AG09309 (cell line): ENCODE results near the gene GPR35.

ENCODE experiments used
- DNase-seq: peaks from one replicate; pipeline ENCODE4 v3.0.0-alpha.2; 2010; ENCODE audit warnings: low read depth
- H3K4me3 ChIP-seq: 2 replicates; pipeline ENCODE4 v1.5.1; 2011; ENCODE audit warnings: mild to moderate bottlenecking, low read depth, low read length, moderate library complexity; ENCODE audit not compliant: control insufficient read depth
- TF ChIP-seq, protein P1 (sequence below): IDR thresholded peaks from 2 replicates; pipeline ENCODE4 v1.5.1; 2011; ENCODE audit warnings: mild to moderate bottlenecking, low read depth, low read length, inconsistent platforms; ENCODE audit not compliant: insufficient read depth, control insufficient read depth; ENCODE audit errors: missing control alignments

The GPR35 gene

DNA sequence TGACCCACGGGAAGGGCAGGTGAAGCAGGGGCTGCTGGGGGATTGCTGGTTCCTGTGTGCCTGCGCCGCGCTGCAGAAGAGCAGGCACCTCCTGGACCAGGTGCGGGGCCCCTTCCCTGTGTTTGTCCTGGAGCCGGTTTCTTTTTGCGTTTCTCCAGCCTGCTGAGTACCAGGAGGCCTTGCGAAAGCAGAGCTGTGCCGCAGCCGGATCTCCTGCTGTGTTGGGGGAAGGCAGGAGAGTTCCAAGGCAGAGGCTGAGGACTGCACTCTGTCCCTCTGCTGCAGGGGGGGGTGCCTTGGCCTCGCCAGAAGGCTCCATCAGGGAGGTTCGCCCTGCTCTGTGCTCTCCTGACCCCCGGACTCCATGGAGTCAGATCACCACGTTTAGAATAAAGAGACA, 35.9 kb upstream of the GPR35 start:
- no peak for DNase-seq
- TF ChIP-seq, protein P1, sequence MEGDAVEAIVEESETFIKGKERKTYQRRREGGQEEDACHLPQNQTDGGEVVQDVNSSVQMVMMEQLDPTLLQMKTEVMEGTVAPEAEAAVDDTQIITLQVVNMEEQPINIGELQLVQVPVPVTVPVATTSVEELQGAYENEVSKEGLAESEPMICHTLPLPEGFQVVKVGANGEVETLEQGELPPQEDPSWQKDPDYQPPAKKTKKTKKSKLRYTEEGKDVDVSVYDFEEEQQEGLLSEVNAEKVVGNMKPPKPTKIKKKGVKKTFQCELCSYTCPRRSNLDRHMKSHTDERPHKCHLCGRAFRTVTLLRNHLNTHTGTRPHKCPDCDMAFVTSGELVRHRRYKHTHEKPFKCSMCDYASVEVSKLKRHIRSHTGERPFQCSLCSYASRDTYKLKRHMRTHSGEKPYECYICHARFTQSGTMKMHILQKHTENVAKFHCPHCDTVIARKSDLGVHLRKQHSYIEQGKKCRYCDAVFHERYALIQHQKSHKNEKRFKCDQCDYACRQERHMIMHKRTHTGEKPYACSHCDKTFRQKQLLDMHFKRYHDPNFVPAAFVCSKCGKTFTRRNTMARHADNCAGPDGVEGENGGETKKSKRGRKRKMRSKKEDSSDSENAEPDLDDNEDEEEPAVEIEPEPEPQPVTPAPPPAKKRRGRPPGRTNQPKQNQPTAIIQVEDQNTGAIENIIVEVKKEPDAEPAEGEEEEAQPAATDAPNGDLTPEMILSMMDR, result no peak
- no peak overlapping the region for H3K4me3 ChIP-seq

DNA sequence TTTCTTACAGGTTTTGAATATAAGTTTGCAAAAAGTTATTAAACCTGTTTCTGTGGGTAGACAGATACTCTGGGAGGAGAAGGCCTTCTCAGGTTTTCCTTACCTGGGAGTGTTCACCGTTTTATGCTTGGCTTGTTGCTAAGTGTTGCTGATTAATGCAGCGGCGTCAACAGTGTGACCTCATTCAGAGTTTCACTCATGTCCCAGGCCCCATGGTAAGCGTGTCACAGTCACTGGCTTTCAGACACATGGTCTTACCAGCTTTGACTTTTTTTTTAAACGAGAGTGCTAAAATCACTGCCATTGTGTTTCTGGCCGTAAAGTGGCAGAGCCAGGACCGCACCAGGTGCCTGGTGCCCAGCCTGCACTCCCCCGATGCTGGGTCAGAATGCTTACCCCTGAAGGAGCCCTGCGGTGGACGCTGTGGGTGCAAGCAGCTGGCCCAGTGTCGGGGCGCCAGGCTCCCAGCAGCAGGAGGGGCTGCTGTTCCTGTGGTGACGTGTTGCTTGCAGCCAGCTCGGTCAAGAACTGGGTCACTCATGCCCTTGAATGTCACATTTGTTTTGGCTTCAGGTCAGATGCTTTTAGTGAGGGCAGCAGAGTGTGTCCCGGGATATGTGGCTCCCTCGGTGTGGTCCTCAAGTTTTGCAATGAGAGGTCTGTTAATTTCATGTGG, 35.3 kb upstream of the GPR35 start:
- no peak overlapping the region for H3K4me3 ChIP-seq
- TF ChIP-seq, protein P1, result no peak
- no peak for DNase-seq

- TF ChIP-seq, protein P1, result no peak
- no peak for DNase-seq
- no peak overlapping the region for H3K4me3 ChIP-seq
Measured at GRCh38 chr2:240590681-240591111, 34.6 kb upstream of the GPR35 start.

GRCh38 chr2:240591226-240591625, 34.1 kb upstream of the GPR35 start:
- TF ChIP-seq, protein P1, result no peak
- H3K4me3 ChIP-seq, result no peak overlapping the region
- no peak for DNase-seq

DNA sequence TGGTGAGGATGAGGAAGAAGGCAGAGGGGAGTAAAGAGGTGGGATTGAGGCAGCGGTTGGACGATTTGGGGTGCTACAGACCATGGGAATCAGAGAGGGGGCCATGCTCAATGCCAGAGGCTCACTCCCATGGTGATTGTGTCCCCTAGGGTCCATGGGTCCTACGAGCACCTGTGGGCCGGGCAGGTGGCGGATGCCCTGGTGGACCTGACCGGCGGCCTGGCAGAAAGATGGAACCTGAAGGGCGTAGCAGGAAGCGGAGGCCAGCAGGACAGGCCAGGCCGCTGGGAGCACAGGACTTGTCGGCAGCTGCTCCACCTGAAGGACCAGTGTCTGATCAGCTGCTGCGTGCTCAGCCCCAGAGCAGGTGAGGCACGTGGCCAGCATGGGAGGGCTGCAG, 33.5 kb upstream of the GPR35 start:
- TF ChIP-seq, protein P1, result no peak
- no peak for DNase-seq

DNA sequence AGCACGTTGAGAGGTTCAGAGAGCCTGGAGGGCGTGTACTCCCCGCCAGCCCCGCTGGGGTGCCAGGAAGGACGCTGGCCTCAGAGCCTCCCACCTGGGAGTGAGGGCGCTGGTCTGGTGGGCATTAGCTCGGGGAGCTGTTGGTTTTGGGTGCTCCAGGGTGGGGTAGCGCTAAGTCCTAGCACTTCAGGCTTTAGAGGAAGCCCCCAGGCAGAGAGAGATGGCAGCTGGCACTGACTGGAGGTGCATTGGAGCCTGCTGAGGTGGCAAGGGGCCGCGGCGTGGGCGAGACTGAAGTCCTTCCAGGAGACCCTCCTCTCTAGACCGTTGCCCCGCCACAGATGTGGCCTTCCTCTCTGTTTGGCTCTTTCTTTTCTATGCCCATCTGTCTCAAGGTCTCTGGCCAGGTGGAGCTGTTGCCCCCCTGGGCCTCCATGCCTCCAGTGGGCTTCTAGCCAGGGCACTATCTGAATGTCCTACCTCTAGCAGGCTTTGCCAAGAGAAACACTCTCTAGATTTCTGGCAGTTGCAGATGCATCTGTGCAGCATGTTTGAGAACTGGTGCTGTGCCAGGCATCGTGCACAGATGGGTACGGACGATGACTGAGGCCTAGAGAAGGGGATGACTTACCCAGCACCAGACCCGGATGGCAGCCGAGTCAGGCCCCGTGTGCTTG, 32.1 kb upstream of the GPR35 start:
- TF ChIP-seq, protein P1, result no peak
- DNase-seq, result no peak
- no peak overlapping the region for H3K4me3 ChIP-seq

More for the DNA sequence above, 33.5 kb upstream of the GPR35 start:
- no peak overlapping the region for H3K4me3 ChIP-seq
